Skin of body (tissue), 2 donors: ENCODE data around the gene SCD5. TPM values are rescaled to one million over a fixed set of nuclear protein-coding genes. Genes with fewer than 3 reads are reported as not detected.
A peak's percentile ranks its signal among the peaks of the same experiment; 100 is the strongest.

Experiments
- DNase-seq: peaks from one replicate; lab custom pipeline; 2025; lab: John Stamatoyannopoulos, UW
- total RNA-seq: library from RNA; depleted of rRNA; stranded (reverse); fragments of >200 nt; gene quantifications from one replicate; pipeline ENCODE4 v1.2.3, GENCODE V29; 2014

SCD5 gene
- total RNA-seq, 1 donor from 2014 or later, result 15.5 TPM

DNA sequence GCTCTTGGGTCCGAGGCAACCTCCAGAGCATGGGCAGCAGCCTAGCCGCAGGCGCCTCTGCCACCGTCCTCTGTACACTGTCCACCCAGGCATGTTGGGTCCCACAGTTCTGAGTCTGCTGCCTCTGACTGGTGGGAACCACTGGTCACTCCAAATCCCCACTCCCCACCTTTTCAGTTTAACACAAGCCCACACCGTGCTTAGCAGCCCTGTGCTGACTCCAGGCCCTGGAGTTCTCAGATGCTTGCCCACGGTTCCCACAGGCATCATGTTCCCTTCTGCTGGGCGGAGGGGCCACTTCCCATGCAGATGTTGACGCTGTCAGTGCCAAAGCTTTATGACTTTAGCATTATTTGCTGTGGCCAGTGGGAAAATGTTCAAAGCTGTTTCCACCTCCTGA, 104.5 kb downstream of the SCD5 start:
- no peak for DNase-seq

DNA sequence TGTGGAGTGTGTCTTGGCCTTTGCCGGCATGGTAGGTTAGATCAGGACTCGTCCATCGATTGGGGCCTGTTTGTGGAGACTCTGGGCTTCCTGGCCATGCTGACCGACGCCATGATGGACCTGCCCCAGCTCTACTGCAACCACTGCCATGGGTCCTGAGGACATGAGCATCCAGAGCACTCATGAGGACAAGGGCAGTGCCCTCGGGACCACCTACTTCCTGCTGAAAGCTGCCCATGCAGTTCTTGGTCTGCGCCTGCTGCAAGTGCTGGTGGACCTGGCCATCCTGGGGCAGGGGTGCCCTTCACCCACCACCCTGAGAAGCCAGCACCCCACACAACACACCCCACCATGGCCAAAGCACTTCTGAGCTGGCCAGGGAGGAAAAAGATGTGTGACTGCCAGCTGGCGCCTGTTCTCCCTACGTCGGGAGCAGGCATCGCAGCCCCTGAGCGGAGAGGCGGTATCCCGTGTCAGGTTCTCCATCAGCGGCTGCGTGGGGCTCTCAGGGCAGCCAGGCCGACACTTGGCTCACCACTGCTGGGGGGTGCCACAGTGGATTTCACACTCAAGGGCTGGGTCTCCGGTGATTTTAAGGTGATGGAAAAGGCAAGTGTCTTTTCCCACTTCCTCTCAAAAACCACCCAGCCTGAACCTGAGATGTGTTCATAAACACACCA, 106.4 kb downstream of the SCD5 start:
- no peak for DNase-seq

DNA sequence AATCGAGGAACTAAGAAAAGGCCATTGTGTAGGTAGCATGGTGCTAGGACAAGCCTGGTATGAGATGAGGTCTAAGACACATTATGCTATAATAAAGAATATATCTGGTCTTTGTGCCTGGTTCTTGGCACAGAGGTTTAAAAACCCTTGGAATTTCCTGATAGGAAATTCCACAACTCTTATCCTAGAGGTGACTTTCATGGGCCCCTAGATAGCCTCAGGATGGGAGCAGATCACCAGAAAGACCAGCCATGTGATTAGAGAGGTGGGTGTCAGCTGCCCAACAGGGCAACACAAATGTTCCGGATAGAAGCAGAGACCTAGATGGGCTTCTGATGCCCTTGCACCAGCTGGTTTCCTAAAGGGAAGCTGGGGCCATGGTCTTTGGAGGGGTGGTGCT, 107.2 kb downstream of the SCD5 start:
- no peak for DNase-seq

DNA sequence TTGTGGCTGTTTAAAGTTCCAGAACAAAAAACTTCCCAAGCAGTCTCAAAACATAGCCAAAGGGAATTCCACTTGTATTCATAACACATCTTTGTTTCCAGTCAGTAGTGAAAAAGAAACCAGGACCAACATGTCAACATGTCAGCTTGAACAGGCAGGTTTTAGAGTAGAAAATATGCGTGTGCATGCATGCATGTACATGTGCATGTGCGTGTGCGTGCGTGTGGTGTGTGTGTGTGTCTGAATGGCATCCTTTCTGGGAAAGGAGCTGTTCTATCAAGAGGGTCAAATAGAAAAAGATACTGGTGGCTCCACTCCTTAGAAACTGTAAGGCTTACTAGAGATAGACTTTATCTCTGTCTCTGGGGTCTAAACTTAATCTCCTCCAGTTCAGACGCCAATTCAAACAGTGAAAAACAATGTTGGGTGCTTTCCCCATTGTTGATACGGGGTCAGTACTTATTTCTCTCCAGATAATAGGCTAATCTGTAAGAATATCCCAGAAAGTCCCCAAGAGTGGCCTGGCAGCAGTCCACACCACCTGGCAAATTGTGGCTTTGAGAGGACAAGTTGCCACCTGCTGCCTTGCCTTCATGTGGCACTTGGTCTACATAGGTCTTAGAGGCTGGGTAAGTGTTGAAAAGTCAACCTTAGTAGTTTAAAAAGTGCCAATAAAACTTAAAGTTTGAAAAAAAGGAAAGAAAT, 110.4 kb downstream of the SCD5 start:
- no peak for DNase-seq

DNA sequence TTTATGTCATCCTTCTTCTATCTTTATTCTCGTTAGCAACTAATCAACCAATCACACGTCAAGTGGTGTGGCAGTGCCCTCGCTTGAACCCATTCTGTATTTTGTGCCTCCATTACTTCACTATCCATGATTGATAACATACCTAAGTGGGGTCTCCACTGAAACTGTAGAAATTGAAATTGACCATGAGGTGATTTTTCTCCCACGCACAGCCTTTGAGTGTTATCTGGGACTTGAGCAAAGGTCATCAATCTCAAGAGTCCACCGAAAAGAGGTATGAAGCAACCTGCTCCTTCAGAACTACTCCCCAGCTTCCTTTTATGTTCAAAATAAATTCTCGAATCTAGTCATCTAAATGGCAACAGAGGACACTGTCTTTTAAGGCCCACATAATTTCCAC, 111.1 kb downstream of the SCD5 start:
- DNase-seq, result no peak

DNA sequence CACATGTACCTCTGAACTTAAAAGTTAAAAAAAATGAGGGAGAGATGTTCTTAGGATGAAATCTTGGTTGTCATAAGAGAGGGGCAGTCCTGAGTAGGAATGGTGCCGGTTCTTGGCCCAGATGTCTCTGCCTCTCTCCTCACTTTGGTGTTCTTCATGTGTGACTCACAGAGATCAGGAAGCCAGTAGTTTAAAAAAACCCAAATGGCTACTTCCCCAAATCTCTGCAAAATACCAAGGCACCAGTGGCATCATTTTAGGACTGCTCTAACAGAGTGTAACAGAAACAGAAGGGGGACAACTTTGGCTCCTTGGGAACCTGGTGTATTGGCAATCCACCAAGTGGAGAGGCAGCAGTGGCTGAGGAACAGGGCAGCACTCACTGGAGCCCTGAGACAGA, 116.8 kb downstream of the SCD5 start:
- DNase-seq, result no peak

DNA sequence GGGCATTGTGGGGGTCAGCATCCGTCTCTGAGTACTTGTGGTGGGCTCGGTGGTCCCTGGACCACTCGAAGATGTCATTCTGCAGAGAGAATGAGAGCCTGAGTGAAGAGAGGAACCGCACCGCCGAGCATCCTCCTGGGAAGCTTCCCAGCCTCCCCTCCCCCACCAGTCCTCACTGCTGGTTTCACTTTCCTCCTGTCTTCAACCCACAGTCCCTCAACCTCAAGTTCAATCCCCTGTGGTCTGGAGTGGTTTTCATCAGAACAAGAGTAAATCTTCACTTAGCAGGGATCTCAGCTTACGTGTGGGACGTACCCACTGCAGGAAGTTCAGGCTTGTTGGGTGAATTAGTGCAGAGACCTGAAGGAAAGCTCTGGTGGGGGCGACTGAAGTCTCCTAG, 117.8 kb downstream of the SCD5 start:
- no peak for DNase-seq

DNA sequence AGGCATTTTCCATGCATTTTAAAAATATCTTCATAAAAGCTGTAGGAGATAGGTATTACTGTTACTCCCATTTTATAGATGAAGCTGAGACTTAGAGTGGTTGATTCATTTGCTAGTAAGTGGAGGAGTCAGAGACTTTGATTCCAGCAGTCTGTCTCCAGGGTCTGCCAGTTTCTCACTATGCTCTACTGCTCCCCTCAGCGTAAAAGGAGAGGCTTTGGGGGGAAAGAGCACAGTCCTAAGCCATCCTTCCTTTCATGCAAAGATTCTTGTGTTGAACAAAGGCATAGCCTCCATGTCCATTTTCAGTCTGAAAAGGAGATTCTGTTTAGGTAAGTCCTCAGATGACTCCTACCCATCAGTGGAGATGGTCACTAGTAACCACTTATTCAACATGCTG, 119.1 kb downstream of the SCD5 start:
- DNase-seq, result no peak

DNA sequence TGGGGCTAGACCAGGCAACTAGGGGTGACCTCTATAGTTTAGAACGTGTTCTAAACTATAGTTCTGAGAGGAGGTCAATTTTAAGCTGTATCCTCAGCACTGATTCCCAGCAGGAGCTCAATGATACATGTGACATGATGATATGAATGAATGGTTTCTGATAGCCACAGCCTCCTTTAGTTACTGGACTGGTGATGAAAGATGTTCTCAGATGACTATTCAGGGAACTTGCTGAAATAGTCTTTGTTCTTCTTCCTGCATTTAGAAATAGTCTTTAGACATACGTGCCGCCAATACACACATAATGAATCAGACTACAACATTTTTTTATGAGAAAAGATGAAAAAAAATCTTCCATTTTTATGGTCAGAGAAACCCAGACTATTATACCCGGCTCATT, 120.5 kb downstream of the SCD5 start:
- DNase-seq, result no peak

DNA sequence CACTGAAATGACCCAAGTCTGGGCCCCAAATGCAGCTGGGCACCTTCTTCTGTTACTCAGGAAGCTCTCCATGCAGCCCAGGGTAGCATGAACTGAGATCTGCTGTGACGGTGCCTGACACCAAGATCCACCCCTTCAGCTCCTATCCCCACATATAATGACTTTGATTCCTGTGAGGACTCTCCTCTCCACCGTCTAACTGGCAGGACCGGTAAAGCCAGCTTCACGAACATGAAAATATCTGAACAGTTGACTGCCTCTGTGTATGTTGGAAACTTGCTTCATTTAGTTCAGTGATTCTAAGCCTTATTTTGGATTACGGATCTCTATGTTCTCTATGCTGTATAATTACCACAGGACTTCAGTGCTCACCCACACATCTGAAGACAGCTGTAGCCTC, 121.3 kb downstream of the SCD5 start:
- DNase-seq, result no peak

DNA sequence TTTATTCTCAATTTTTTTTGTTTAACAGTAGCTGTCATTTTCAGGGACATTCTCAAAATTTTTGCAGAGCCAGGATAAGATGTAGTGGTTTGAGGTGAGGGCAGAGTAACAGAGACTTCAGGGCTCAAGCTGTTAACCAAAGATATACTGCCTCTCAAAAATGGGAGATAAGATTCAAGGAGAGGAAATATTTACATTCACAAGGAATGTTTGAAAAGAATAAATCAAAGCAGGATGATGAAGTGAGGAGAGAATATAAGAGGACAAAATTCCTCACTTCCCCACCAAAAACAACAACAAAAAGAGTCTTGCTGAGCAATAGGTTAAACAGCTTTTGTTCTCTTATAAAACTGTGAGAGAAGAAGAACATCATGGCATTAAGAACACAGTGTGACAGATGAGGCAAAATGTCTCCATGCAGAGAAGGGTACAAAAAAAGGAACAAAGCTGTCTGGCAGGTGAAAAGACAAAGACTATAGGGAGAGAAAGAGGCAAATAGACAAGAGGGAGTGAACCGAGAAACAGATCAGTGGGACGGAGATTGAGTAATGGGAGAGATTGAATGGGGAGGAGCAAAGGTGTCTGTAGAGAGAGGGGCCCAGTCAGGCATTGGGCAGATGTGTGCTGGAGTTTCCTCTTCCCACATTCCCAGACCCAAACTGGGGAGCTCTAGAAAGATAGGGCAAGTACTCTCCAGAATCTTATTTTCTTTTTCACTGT, 130.7 kb downstream of the SCD5 start:
- DNase-seq, result no peak

DNA sequence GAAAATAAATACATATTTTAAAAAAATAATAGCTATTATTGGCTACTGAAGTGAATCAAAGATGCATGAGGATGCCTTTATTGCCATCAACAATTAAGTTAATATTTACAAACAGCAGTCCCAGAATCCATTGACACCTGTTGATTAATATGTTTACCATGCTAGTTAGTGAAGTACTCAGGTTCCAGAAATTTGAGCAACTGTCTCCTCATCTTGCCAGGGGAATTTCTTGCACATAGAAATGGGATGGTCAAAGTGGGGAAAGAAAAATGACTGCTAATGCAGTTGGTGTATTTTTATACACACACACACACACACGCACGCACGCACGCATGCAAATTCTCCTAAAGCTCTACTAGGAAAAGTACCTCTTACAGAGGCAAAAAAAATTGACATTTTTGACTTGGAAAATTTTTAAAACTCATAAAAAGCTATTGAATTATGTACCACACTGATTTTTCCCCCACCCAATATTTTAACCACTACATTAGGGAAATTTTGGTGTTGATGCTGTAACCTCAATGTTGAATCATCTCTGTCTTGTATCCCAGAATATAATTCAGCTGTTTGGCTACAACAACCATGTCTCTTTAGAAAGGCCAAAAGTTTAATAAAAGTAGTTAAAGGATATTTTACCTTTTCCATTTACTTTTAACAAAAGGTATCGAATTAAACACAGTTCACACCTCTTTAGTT, 131.5 kb downstream of the SCD5 start:
- DNase-seq, result no peak

DNA sequence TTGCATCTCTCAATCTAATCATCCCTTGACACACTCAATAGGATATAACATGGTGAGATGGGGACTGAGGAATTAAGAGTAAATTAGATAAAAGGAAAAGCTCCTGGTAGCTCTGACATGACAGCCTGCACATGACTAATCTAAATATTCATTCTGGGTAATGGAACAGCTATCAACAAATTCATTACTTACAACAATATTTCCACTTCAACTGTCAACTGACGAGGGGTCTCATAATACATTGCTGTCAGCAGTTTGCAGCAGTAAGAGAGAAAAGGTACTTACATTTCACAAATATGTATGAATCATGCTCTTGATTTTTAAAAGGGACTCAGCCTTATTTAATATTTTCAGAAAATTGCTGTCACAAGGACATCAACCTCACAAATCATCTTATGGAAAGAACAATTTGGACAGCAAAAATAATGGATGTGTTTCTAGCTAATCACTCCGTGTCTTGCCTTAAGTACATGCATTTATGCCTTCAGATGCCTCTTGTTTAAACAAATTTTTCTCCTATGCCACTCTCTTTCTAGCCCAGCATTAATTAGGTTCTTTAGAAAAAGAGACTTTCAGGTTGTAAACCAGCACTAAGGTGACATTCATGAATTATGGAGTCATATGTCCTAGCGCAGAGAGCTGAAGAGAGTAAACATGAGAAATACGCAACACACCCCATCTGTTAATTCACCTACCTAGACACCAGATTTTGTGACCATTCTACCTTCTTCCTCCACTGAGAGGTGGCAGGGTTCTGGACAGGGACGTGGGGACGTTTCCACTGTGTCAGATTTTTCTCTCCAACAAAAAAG, 137.2 kb downstream of the SCD5 start:
- DNase-seq, result no peak

DNA sequence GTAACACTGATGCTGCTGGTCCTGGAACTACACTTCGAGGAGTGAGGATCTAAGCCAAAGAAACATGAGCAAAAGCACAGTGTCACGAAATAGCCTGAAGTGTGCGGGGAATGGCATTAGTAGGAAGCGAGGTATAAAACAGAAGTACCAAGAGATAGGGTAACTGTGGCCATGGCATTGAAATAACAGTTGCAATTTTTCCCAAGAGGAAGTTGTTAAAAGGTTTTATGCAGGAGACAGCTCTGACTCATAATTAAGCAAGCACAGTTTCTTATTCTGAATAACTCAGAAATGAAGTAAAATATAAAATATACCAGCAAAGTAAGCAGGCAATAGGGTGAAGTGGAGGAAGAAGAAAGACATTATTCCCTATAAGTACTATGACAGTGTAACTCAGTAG, 146.5 kb downstream of the SCD5 start:
- no peak for DNase-seq

DNA sequence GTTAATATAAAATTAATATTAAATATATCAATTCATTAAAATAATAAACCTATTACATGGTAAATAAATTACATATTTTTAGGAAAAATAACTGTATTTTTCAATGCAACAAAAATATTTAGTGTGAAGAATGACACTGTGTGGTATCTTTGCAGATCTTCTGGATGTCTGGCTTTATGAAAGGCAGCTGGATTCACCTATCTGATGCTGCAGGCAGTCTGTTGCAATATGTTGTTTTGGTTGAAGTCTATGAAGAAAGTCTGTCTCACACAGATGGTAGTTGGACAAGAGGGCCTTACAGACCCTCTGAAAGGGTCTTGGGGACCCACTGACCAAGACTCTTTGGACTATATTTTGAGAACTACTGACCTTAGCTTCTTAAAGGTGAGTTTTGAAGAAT, 147.7 kb downstream of the SCD5 start:
- no peak for DNase-seq

DNA sequence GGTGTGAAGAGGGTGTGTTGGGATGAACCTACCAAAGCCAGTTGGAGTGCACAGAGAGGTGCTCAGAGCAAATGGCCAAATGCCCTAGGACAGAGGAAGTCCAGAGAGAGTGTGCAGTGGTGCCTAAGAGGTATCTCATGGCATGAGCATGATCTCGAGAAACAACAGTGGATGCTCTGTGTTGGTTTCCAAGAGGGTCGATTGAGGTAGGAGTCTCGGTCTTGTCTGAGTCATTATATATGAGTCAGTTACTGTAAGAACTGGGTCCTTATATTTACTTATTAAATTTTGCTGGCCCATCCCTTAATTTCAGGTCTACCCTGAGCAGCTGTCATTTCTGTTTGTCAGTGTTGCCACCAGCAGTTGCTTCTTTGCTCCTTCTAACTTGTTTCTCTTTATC, 150.2 kb downstream of the SCD5 start:
- no peak for DNase-seq

DNA sequence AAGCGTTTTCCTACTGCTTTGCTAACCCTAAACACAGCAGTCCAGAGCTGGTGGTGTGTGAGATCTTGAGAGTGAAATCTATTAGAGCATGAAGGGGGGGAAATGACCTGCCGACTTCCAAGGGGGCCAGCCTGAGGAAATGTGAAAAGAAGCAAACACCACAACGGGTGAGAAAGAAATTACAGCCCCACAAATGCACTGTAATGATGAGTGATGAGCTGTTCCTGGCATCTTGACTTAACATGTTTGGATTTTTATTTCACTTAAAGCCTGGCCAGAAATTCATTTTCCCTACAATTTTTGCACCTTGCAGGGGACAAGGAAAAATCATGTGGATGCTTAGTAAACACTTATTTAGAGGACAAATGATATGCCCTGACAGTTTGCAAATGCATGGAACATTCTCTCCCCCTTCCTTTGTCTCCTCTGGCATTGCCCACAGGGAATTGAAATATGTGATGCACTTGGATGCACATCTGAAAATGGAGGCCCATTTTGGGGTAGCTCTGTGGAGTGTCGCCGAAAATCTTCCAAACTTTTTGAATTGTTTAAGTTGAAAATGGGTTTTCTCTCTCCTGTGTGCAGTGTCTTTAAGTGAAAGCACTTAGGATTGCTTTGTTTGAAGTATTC, 152.5 kb downstream of the SCD5 start:
- DNase-seq, result peak; percentile 8

DNA sequence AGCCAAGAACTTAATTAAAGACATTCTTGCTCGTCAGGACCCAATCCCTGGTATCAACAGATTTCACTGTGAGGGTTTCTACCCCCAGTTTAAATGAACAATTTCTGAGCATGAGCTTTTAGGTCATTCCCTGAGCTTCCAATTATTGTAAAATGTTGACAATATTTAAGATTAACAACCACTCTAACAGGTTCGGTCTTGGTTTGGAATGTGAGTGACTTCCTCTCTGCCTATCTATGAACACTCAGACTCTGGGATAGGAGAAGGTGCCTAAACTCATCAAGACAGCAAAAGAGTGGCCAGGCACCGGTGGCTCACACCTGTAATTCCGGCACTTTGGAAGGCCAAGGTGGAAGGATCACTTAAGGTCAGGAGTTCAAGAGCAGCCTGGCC, 153.9 kb downstream of the SCD5 start:
- no peak for DNase-seq

DNA sequence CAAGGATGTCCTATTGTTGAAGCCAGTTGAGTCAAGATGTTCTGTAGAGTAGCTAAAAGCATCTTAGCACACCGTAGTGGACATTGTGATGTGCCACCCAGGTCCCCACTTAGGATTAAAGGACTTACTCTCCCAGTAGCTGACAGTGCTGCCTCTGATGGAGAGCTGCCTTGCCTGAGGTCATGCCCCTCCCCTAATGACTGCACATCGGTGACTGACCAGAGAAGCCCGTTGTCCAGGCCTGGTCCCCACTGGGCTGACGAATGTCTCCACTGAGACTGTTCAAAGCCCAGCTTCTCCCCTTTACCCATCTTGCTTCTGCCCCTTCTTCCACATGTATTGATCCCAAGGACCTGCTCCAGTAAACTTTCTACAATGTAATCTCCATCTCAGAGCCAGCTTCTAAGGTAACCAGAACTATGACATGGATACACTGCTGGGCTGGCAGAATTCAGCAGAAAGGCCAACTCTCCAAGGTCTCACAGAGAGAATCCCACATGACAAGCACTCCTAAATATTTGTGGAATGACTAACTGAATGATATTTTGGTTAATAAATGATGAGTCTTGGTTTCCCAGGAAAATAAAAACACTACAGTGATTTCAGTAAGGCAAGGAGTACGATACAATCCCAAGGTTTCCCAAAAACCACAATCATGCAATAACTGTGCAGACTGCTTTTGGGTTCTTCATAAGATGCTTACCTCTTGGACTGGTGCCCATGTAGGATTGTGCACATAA, 154.4 kb downstream of the SCD5 start:
- no peak for DNase-seq

DNA sequence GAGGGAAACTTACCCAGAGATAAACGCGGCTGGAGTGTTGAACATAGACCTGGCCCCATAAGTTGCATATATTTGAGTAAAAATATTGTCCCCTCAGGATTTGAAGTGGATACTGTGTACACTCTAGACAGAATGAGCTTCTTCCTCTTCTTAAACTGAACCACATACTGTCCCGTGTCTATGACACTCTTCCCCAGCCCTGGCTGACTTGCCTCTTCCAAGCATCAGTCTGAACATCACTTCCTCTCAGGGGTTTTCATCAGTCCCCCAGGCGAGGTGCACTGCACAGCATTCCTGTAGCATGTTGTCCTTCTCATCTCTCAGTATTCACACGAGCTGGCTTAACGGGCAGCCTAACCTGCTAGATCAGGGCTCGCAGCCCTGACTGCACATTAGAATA, 156.3 kb downstream of the SCD5 start:
- DNase-seq, result no peak
